Esophagus squamous epithelium (tissue), 4 donors: ENCODE data around the gene CHD2.
"Not testable (repeated sequence)": the region's sequence is repeated elsewhere in the genome, so short reads cannot be mapped to it uniquely, and the experiment has no call there.

Experiments
- CTCF ChIP-seq, 6 experiments: fragments of 450-650 bp in 4 of 6; fragments of 200-600 bp in 2 of 6; sonication (generic) in 2 of 6; IDR thresholded peaks; one replicate each; pipeline ENCODE4 v1.5.1; 2016 to 2019; ENCODE audit warnings: antibody characterized with exemption in 6 of 6, mild to moderate bottlenecking in 4 of 6, moderate library complexity in 4 of 6
- POLR2A ChIP-seq, 4 donors: fragments of 450-650 bp; IDR thresholded peaks; one replicate each; pipeline ENCODE4 v1.6.1; 2017; ENCODE audit warnings: antibody characterized with exemption in 4 of 4, mild to moderate bottlenecking in 4 of 4, moderate library complexity in 3 of 4

GRCh38 chr15:92918881-92919280 is 18.8 kb downstream of the CHD2 start:
- TF ChIP-seq POLR2A, CTCF (IDR thresholded peaks at IDR 0.05): not testable (repeated sequence)
